GM18505 (cell line): ENCODE measurements around the gene FBXL7.

Experiments used
- ATAC-seq: cut with Tn5 transposase; IDR thresholded peaks from one replicate; pipeline ENCODE4 v1.9.1; 2021; ENCODE audit not compliant: unreplicated experiment
- POLR2A ChIP-seq: IDR thresholded peaks from 4 replicates; pipeline ENCODE4 v1.6.1; 2011; ENCODE audit warnings: borderline replicate concordance; ENCODE audit not compliant: insufficient read depth, insufficient read length; ENCODE audit errors: extremely low read depth

Gene FBXL7

GRCh38 chr5:15899481-15899880, 399.5 kb downstream of the FBXL7 start:
- ATAC-seq = no peak
- TF ChIP-seq POLR2A = no peak

- TF ChIP-seq POLR2A = no peak
- ATAC-seq = no peak
Measured at GRCh38 chr5:15901151-15901550, 401.2 kb downstream of the FBXL7 start.

- no peak for TF ChIP-seq POLR2A
- ATAC-seq = no peak
Measured at GRCh38 chr5:15902066-15902465, 402.1 kb downstream of the FBXL7 start.

GRCh38 chr5:15904899-15905830, 405.2 kb downstream of the FBXL7 start:
- TF ChIP-seq POLR2A = no peak
- ATAC-seq = no peak

GRCh38 chr5:15914638-15915037, 414.7 kb downstream of the FBXL7 start:
- ATAC-seq = no peak

GRCh38 chr5:15926586-15926985, 426.6 kb downstream of the FBXL7 start:
- TF ChIP-seq POLR2A = no peak
- ATAC-seq = no peak

More at GRCh38 chr5:15914638-15915037, 414.7 kb downstream of the FBXL7 start:
- TF ChIP-seq POLR2A = no peak

- TF ChIP-seq POLR2A = no peak
- ATAC-seq = no peak
Measured at GRCh38 chr5:15927710-15928380, 427.9 kb downstream of the FBXL7 start.

GRCh38 chr5:15929611-15930263, 429.8 kb downstream of the FBXL7 start:
- TF ChIP-seq POLR2A = no peak
- no peak for ATAC-seq

GRCh38 chr5:15932066-15932465, 432.1 kb downstream of the FBXL7 start:
- no peak for ATAC-seq
- TF ChIP-seq POLR2A = no peak

GRCh38 chr5:15933259-15934207, 433.6 kb downstream of the FBXL7 start:
- ATAC-seq = no peak
- TF ChIP-seq POLR2A = no peak

GRCh38 chr5:15936505-15937245, 436.7 kb downstream of the FBXL7 start:
- no peak for ATAC-seq
- TF ChIP-seq POLR2A = no peak

- ATAC-seq = no peak
- no peak for TF ChIP-seq POLR2A
Measured at GRCh38 chr5:15937708-15938107, 437.7 kb downstream of the FBXL7 start.
